CD14-positive monocyte (primary cell): Measurements from ENCODE around the gene UGT2B7. TPM values are rescaled to one million over a fixed set of nuclear protein-coding genes. Genes with fewer than 3 reads are reported as not detected.

Source experiments
- DNase-seq, 3 donors: peaks; one replicate each; pipeline ENCODE4 v3.0.0-alpha.2; 2011 to 2022
- H2AFZ ChIP-seq: 2 replicates; pipeline ENCODE4 v1.6.0; 2012; ENCODE audit warnings: mild to moderate bottlenecking, low read depth, low read length, inconsistent platforms; ENCODE audit not compliant: insufficient read depth, poor library complexity, severe bottlenecking
- H3K27ac ChIP-seq, 2 donors: 1 replicate in 1 of 2; 2 replicates in 1 of 2; pipeline ENCODE4 v1.5.1; 2012 to 2013; ENCODE audit warnings: low read length in 2 of 2, control low read depth in 1 of 2, inconsistent platforms in 1 of 2, low read depth in 1 of 2, mild to moderate bottlenecking in 1 of 2
- H3K27me3 ChIP-seq, 2 donors: one replicate each; pipeline versions ENCODE4 v1.6.0 to v1.6.1; 2011 to 2013; ENCODE audit warnings: low read length in 2 of 2; ENCODE audit not compliant: control insufficient read depth in 2 of 2, insufficient read depth in 2 of 2
- H3K36me3 ChIP-seq, 2 donors: replicated peaks in 1 of 2; 1 replicate in 1 of 2; 2 replicates in 1 of 2; pipeline versions ENCODE4 v1.5.1 to v1.6.1; 2012 to 2013; ENCODE audit warnings: low read length in 2 of 2, control low read depth in 1 of 2, inconsistent platforms in 1 of 2, mild to moderate bottlenecking in 1 of 2; ENCODE audit not compliant: insufficient read depth in 2 of 2, control insufficient read depth in 1 of 2
- H3K4me1 ChIP-seq, 2 donors: 1 replicate in 1 of 2; 2 replicates in 1 of 2; pipeline versions ENCODE4 v1.5.1 to v1.6.1; 2012 to 2013; ENCODE audit warnings: low read length in 2 of 2, control low read depth in 1 of 2, inconsistent platforms in 1 of 2, mild to moderate bottlenecking in 1 of 2, moderate library complexity in 1 of 2; ENCODE audit not compliant: insufficient read depth in 2 of 2, control insufficient read depth in 1 of 2
- H3K4me2 ChIP-seq: replicated peaks from 2 replicates; pipeline ENCODE3; 2012; ENCODE audit warnings: low read length, moderate library complexity, mild to moderate bottlenecking; ENCODE audit not compliant: poor library complexity, severe bottlenecking; ENCODE audit errors: extremely low read depth
- H3K4me3 ChIP-seq, 3 experiments: fragments of 200-600 bp in 1 of 3; sonication (generic) in 1 of 3; replicated peaks in 1 of 3; 1 replicate in 2 of 3; 2 replicates in 1 of 3; pipeline ENCODE4 v1.5.1; 2011 to 2013; ENCODE audit warnings: low read length in 3 of 3, mild to moderate bottlenecking in 3 of 3, control low read depth in 2 of 3, low read depth in 2 of 3, inconsistent platforms in 1 of 3, moderate library complexity in 1 of 3
- H3K79me2 ChIP-seq: 2 replicates; pipeline ENCODE4 v1.6.0; 2012; ENCODE audit warnings: mild to moderate bottlenecking, control low read depth, inconsistent platforms, low read length, moderate library complexity; ENCODE audit not compliant: insufficient read depth
- H3K9ac ChIP-seq: 2 replicates; pipeline ENCODE4 v1.6.0; 2017; ENCODE audit warnings: low read length, mild to moderate bottlenecking; ENCODE audit not compliant: insufficient read depth, poor library complexity, severe bottlenecking
- H3K9me3 ChIP-seq, 2 donors: replicated peaks in 1 of 2; 1 replicate in 1 of 2; 2 replicates in 1 of 2; pipeline versions ENCODE4 v1.5.1 to v1.6.1; 2012 to 2013; ENCODE audit warnings: low read length in 2 of 2, control low read depth in 1 of 2; ENCODE audit not compliant: control insufficient read depth in 1 of 2, insufficient read depth in 1 of 2
- H4K20me1 ChIP-seq: 2 replicates; pipeline ENCODE4 v1.6.0; 2012; ENCODE audit warnings: mild to moderate bottlenecking, low read length, control low read depth, moderate library complexity; ENCODE audit not compliant: insufficient read depth
- H3K27ac Mint-ChIP-seq, 7 donors: one replicate each; pipeline ENCODE4 v1.8.0; 2020; ENCODE audit warnings: mild to moderate bottlenecking in 7 of 7, mixed read lengths in 7 of 7, moderate library complexity in 6 of 7, inconsistent platforms in 2 of 7
- H3K27me3 Mint-ChIP-seq, 3 donors: one replicate each; pipeline ENCODE4 v1.8.0; 2021 to 2022; ENCODE audit warnings: low read depth in 3 of 3, mild to moderate bottlenecking in 3 of 3, mixed read lengths in 3 of 3, moderate library complexity in 3 of 3, inconsistent platforms in 1 of 3
- H3K36me3 Mint-ChIP-seq, 2 donors: one replicate each; pipeline ENCODE4 v1.8.0; 2020; ENCODE audit warnings: mixed read lengths in 2 of 2, inconsistent platforms in 1 of 2, mild to moderate bottlenecking in 1 of 2
- H3K4me1 Mint-ChIP-seq: one replicate; pipeline ENCODE4 v1.8.0; 2020; ENCODE audit warnings: mild to moderate bottlenecking, mixed read lengths
- H3K4me3 Mint-ChIP-seq, 2 donors: one replicate each; pipeline ENCODE4 v1.8.0; 2020; ENCODE audit warnings: mild to moderate bottlenecking in 2 of 2, mixed read lengths in 2 of 2, moderate library complexity in 1 of 2
- H3K9me3 Mint-ChIP-seq, 7 donors: one replicate each; pipeline ENCODE4 v1.8.0; 2020 to 2022; ENCODE audit warnings: mixed read lengths in 7 of 7, mild to moderate bottlenecking in 6 of 7, moderate library complexity in 6 of 7, inconsistent platforms in 2 of 7
- CTCF ChIP-seq: fragments of 200-600 bp; IDR thresholded peaks from one replicate; pipeline ENCODE4 v1.8.0; 2022; ENCODE audit warnings: antibody characterized with exemption, mild to moderate bottlenecking
- WGBS: methylation state at CpG from one replicate; pipeline ENCODE4 v1.1.5; 2013; ENCODE audit warnings: missing lambda C conversion rate; ENCODE audit not compliant: insufficient coverage; 5-methylcytosine and 5-hydroxymethylcytosine counted together
- intact Hi-C, 2 donors: fragments of 100-400 bp; cut with micrococcal nuclease; formaldehyde crosslinking; loops; one replicate each; pipeline versions ENCODE4 v1.15.0 to v1.15.1; 2023
- polyA plus RNA-seq, 3 donors: library from polyadenylated mRNA; depleted of rRNA in 1 of 3; unstranded in 2 of 3; stranded (reverse) in 1 of 3; fragments of 300-500 nt in 2 of 3; fragments of >200 nt in 1 of 3; fragmentation: Illumina TruSeq in 2 of 3; gene quantifications; 1 replicate in 2 of 3; 2 replicates in 1 of 3; pipeline ENCODE4 v1.2.3, GENCODE V29; 2012 to 2021

The UGT2B7 gene
- polyA plus RNA-seq, 3 donors = not detected

GRCh38 chr4:69056921-69057550 lies 39.2 kb upstream of the UGT2B7 start:
- no peaks in the 10 kb centered on the region for H3K27me3 ChIP-seq
- WGBS = no CpG with 5 or more reads among the region's 4 CpGs

GRCh38 chr4:69057620-69058409 lies 38.5 kb upstream of the UGT2B7 start:
- no peak overlapping the region for H3K27ac ChIP-seq
- intact Hi-C loops = no loop called here
- H3K4me2 ChIP-seq = no peak overlapping the region
- Mint-ChIP-seq H3K27ac (no peak overlapping the region), H3K36me3 (no peaks in the 10 kb centered on the region), H3K4me1 (no peaks in the 10 kb centered on the region), H3K9me3 (peaks cover 0 to 11% (median 2%) of the 10 kb centered on the region in 7 donors), H3K4me3 (no peak overlapping the region), H3K27me3 (peaks cover 0 to 4% (median 2%) of the 10 kb centered on the region in 3 donors)
- no peaks in the 10 kb centered on the region for H3K79me2 ChIP-seq
- DNase-seq = no peak
- H3K4me3 ChIP-seq = no peak overlapping the region
- H3K36me3 ChIP-seq = no peaks in the 10 kb centered on the region
- no peak overlapping the region for H2AFZ ChIP-seq
- no peaks in the 10 kb centered on the region for H4K20me1 ChIP-seq
- no peaks in the 10 kb centered on the region for H3K9me3 ChIP-seq
- WGBS = 80% methylated on average over 1 of the region's 5 CpGs
- TF ChIP-seq CTCF = no peak
- no peak overlapping the region for H3K9ac ChIP-seq
- no peaks in the 10 kb centered on the region for H3K27me3 ChIP-seq
- H3K4me1 ChIP-seq = no peaks in the 10 kb centered on the region

More at GRCh38 chr4:69056921-69057550, 39.2 kb upstream of the UGT2B7 start:
- no peak overlapping the region for H3K27ac ChIP-seq
- H3K4me1 ChIP-seq = no peaks in the 10 kb centered on the region
- no peaks in the 10 kb centered on the region for H3K9me3 ChIP-seq
- H3K4me1 Mint-ChIP-seq = no peaks in the 10 kb centered on the region
- no peak for DNase-seq
- no peak overlapping the region for H3K4me3 ChIP-seq
- H2AFZ ChIP-seq = no peak overlapping the region
- intact Hi-C loops = no loop called here
- H3K36me3 Mint-ChIP-seq = no peaks in the 10 kb centered on the region
- H3K27me3 Mint-ChIP-seq = peaks cover 0 to 3% (median 2%) of the 10 kb centered on the region in 3 donors
- H3K79me2 ChIP-seq = no peaks in the 10 kb centered on the region
- no peak overlapping the region for H3K27ac Mint-ChIP-seq
- H4K20me1 ChIP-seq = no peaks in the 10 kb centered on the region
- no peak overlapping the region for H3K4me2 ChIP-seq
- H3K36me3 ChIP-seq = no peaks in the 10 kb centered on the region
- TF ChIP-seq CTCF = no peak
- H3K4me3 Mint-ChIP-seq = no peak overlapping the region
- H3K9me3 Mint-ChIP-seq = peaks cover 0 to 11% (median 2%) of the 10 kb centered on the region in 7 donors
- no peak overlapping the region for H3K9ac ChIP-seq
